HCT116 (cell line): ENCODE measurements around the gene DRGX.

ENCODE experiments used
- CTCF ChIP-seq, 3 experiments: fragments of 200-600 bp in 1 of 3; sonication (generic) in 1 of 3; IDR thresholded peaks in 2 of 3; conservative IDR thresholded peaks in 1 of 3; 2 replicates each; pipeline ENCODE4 v1.5.1; 2012 to 2017; ENCODE audit warnings: low read depth in 2 of 3, low read length in 2 of 3, antibody characterized with exemption in 1 of 3, borderline replicate concordance in 1 of 3, control low read depth in 1 of 3, mild to moderate bottlenecking in 1 of 3, mixed read lengths in 1 of 3, mixed run types in 1 of 3, moderate library complexity in 1 of 3; ENCODE audit not compliant: insufficient read depth in 1 of 3
- ELF1 ChIP-seq: IDR thresholded peaks from 2 replicates; pipeline ENCODE4 v1.6.1; 2012; ENCODE audit warnings: low read depth, borderline replicate concordance
- EZH2 ChIP-seq: fragments of 200-600 bp; sonication (generic); IDR thresholded peaks from 2 replicates; pipeline ENCODE4 v1.6.1; 2017; ENCODE audit warnings: antibody characterized with exemption, mixed run types
- EZH2phosphoT487 ChIP-seq: fragments of 200-600 bp; IDR thresholded peaks from 2 replicates; pipeline ENCODE4 v1.6.1; 2018; ENCODE audit warnings: antibody characterized with exemption, borderline replicate concordance
- JUND ChIP-seq: IDR thresholded peaks from 2 replicates; pipeline ENCODE4 v1.6.1; 2012
- MAX ChIP-seq: IDR thresholded peaks from 2 replicates; pipeline ENCODE4 v1.6.1; 2012
- POLR2A ChIP-seq: IDR thresholded peaks from 2 replicates; pipeline ENCODE4 v1.7.0; 2011; ENCODE audit warnings: borderline replicate concordance; ENCODE audit not compliant: insufficient read depth, insufficient read length; ENCODE audit errors: extremely low read depth
- REST ChIP-seq: IDR thresholded peaks from 2 replicates; pipeline ENCODE4 v1.6.1; 2012; ENCODE audit warnings: low read depth
- ZNF274 ChIP-seq: fragments of 200-500 bp; sonication (Bioruptor generic); IDR thresholded peaks from 2 replicates; pipeline ENCODE4 v1.6.1; 2014; ENCODE audit warnings: mild to moderate bottlenecking, low read depth, low read length, inconsistent platforms

- TF ChIP-seq MAX, result no peak
- no peak for TF ChIP-seq REST
- no peak for TF ChIP-seq CTCF (IDR thresholded peaks at IDR 0.05 in 2 of 3, conservative IDR thresholded peaks at IDR 0.05 in 1 of 3; ENCODE audit: borderline replicate concordance in 1 of 3, insufficient read depth in 1 of 3, low read depth in 2 of 3, low read length in 2 of 3)
- TF ChIP-seq EZH2phosphoT487, result no peak
- no peak for TF ChIP-seq JUND
- TF ChIP-seq POLR2A, result no peak
- TF ChIP-seq EZH2, result no peak
- TF ChIP-seq ZNF274, result no peak
- TF ChIP-seq ELF1, result no peak
These were observed 44.9 kb downstream of the DRGX start for GRCh38 chr10:49350846-49351532.
